CD4-positive, alpha-beta T cell treated with Interleukin-1 beta for 1 hour (primary cell): ENCODE data around the gene CEPT1.

Source experiments
- DNase-seq, 2 donors: peaks; one replicate each; pipeline ENCODE4 v3.0.0-alpha.2; 2020 to 2022

Gene CEPT1

DNA sequence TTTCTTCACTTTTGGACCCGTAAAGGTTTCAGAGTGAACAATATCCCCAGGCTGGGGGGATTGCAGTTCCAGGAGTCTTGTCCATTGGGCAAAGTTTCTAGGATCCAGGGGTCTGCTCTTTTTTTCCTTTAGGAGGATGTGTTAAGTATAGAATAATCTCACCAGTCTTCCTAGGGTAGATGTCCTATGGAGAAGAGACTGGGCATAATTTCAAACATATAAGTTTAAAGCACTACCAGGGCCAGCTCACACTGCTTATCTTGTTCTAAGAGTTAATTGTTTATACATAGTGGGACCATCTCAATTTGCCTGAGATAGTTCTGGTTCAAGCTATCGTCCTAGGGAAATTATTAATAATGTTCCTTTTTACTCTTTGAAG lies 88.7 kb downstream of the CEPT1 start:
- no peak for DNase-seq

DNA sequence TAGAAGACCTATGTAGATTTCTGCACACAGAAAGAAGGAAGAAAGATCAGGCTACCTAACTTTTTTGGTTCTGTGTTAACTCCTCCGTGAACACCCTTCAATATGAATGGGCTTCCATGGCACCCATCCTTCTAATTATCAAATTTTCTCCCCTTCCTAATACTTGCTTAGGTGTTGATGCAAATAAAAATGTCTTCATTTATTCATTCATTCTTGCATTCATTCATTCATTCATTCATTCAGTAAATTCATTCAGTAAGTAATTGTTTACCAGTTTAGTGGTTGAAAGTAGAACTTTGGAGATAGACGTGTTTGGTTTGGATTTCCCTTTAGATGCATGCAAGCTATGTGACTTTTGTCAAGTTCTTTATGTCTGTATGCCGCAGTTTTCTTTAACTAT lies 92.1 kb downstream of the CEPT1 start:
- DNase-seq: no peak

- no peak for DNase-seq
These were observed 94.2 kb downstream of the CEPT1 start for GRCh38 chr1:111234258-111234657.
